HG03097 (cell line): ENCODE measurements around the gene ANKRD6.

Source experiments
- ATAC-seq: cut with Tn5 transposase; IDR thresholded peaks from one replicate; pipeline ENCODE4 v1.9.1; 2021; ENCODE audit not compliant: unreplicated experiment, low FRiP score

ANKRD6 gene

DNA sequence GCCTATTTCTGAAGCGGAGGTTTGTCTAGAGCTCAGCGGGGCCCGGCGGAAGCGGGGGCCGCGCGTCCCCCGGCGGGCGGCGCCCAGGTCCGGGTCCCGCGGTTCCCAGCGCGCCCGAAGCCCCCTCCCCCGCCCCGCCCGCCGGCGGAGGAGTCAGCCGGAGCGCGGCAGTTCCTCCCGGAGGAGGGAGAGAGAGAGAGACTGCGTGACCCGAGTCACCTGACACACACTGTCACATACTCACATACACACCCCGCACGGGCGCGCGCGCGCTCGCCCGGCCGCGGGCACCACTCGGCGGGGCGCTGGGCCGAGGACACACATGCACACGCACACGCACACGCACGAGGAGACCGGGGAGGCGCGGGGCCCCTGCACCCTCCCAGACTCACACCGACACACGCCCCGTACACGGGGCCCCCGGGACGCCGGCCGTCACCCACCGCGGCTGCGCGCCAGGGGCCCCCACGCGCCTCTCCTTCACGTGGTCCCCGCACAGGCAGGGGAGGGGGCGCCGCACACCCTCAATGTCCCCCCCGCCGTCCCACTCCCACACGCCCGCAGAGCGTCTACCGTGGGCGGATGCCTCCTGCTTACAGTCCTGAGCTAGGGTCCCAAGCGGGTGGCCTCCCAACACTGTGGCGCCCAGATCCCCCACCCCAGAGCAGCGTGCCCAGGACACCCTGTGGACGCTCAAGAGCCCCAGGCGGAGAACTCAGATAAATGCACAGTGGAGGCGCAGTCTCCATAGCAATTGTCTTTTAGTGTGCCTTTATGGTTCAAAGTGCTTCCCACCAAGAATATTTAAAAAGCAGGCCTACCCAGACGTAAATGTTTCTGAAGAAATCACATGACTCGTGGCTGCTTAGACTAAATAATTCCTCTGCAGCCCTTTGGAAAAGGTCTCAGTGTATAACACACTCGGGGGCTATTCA, 20.6 kb upstream of the ANKRD6 start, which contains the start of gene RRAGD:
Gene RRAGD (minus strand): TSS at position 203 of the 935 bp plus-strand sequence. CDS start 280 bp downstream, outside the sequence.
- ATAC-seq: peak; percentile 53

DNA sequence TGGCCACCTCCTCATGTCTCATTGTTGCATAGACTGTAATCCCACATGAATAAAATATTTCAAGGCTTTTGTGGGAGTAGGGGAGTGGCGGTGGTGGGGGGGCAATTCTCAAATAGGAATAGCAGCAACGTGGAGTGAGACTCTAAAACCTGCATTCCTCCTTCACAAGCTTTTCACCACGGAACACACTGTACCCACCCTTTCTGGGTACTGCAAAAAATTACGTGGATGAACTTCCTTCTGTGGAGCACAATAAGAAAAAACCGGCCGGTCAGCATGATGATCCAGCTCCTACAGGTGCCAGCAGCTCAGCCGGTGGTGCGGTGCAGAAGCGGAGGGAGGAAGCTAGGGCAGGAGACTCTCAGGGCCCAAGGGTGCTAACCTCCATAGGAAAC, 19.9 kb upstream of the ANKRD6 start:
- ATAC-seq: no peak

DNA sequence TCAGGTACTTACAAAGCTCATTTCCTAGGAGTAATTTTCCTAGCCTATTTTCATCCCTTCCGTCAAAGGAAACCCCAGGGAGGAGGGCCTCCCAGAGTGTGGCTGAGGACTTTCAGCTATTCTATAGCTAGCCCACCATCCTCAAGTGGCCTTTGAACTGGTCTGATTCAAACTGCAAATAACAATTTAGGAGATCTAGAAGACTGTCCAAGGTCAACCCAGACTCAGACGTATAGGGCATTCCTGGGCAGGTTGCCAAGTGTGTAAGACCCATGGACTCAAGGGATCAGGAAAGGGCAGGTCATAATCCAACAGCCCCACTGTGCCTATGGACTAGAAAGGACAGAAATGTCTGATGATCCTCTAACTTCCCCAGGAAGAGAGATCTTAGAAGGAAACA, 18.7 kb upstream of the ANKRD6 start:
- no peak for ATAC-seq

DNA sequence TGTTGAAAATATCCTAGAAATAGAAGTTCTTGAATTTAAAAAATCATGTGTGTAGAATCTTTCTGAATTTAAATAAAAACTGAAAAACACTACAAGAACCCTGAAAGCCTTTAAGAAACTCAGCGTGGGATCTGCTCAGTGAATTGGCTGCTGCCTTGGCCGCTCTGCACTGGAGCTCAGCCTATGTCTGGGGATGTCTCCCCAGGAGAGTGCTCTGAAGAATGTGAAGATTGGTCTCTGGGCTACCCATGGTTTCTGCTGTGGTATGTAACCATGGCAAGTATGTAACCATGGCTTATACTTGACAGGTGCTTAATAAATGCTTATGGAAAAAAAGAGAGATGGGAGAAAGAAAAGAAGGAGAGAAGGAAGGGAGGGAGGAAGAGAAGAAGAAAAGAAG, 17.8 kb upstream of the ANKRD6 start:
- no peak for ATAC-seq

DNA sequence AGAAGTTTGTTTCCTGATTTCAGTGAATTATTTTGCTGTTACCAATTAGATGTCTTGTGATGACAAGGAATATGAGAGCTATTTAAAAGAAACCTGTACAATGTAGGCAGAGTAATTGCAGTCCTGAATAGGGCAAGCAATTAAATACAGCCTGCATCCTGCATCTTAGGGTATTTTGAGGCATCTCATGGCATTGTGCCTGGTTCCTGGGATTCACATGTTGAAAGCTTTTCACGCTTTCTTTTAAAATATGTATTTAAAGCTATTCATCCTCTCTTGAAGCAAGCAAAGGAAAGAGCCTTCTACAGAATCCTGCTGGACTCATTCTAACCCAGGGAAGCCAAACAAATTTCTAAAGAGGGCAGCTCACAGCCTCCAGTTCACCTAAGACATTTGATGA, 16.2 kb upstream of the ANKRD6 start:
- no peak for ATAC-seq

DNA sequence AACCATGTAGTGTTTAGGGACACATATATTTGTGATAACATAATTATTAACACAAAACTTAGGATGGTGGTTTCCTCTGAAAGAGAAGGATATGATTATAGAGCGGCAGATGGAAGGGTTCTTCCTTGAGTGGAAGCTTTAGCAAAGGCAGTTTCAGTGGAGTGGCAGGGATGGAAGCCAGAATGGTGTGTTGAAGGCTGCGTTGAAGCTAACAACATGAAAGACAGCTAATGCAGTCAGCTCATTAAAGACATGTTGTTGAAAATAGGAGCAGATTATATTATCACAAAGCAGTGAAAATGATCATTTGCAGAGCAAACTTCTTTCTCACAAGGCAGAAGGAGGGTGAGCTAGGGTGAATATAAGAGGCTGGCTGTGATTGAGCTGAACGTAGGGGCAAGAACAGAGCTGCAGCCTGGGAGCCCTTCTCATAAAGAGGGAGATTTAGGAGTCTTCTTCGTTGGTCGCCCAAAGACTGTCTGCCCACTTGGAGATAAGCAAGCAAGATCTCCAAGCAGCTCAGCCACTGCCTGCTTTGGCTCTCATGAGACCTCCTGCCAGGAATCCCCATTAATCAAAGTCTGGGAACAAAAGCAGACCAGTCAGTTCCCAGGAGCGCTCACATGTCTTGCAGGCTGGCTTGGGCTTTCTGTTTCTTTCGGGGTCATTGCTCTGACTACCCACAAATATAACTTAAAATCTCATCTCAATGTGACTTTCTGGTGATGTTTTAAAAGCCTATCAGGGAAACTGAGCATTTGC, 2.6 kb upstream of the ANKRD6 start:
- no peak for ATAC-seq

DNA sequence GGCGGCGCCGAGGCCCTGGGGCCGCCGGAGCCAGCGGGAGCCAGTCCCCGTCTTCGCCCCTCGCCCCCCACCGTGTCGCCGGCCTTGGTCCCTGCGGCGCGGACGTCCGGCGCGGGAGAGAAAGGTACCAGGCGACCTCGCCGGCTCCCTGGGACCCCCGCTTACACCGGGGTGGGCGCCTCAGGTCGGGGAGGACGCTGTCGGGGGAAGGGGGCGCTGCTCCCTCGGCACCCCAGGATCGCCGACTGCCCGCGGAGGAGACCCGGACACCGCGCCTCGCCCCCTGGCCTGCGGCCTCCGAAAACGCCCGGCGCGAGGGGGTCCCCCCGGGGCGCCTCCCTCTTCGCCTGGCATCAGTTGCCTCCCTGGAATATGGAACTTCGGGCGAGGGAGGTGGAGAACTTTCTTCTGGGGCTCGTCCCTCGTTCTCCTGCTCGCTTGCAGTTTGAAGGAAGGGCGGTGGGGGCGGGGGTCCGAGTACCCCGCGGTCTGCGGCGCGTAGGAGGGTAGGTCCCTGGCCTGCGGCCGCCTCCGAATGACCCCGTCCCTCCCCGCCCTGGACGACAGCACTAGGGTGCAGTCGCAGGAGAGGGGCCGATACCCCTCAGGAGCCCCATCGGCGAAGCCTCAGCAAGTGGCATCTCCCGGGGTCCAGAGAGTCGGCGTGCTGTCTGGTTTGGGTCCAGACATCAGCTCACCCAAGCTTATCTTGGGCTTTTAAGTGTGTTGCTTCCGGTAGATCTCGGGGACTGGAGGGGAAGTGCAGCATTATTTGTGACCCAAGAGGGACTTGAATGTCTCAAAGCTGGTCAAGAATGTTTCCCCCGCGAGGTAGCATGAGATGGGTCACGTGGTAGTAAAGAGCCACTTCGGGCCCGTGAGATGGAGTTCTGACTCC, 549 bp downstream of the ANKRD6 start:
- ATAC-seq: peak; percentile 30

DNA sequence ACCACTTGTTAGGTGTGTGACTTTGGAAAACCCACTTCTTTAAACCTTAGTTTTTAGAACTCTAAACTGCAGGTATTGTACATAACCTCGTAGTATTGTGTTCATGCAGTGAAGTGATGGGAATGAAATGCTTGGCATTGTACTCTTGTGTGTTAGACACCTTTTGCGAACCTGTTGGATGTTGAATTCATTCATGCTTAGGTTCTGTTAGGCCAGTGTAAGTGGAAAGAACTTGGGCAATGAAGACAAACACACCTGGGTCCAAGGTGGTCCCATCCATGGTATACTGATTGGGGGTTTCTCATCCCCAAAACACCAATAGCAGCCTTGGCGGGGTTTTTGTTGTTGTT, 1.2 kb downstream of the ANKRD6 start:
- ATAC-seq: no peak

DNA sequence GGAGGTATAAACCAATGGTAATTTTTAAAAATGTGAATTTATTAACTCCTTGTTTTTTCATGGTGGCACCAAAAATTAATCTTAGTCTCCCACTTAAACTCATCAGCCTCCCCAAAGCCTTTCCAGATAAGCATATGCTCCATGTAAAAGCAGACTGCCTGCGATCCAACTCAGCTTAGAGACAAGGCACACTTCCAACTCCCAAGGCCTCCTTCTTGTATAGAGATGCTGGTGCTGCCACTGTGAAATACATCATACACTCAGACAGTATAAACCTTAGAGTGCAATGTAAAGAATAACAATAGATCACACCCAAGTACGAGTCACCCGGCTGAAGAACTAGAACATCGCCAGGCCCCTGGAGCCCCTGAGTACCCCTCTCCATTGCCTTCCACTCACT, 2.0 kb downstream of the ANKRD6 start:
- no peak for ATAC-seq

DNA sequence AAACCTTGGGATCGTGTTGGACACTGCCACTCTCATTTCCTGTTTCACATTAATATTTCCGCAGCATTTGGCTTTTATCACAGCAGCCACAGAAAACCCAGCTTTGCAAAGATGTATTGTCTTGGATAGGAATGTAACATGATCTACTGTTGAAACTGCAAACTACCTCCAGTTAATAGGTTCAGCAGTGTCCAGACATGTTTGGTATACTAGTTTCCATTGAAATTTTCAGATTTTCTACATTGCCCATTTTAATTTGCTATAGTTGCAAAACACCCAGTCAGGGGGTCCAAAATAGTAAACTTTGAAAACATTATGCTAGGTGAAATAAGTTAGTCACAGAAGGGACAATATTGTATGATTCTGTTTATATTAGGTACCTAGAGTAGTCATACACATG, 3.3 kb downstream of the ANKRD6 start:
- no peak for ATAC-seq

DNA sequence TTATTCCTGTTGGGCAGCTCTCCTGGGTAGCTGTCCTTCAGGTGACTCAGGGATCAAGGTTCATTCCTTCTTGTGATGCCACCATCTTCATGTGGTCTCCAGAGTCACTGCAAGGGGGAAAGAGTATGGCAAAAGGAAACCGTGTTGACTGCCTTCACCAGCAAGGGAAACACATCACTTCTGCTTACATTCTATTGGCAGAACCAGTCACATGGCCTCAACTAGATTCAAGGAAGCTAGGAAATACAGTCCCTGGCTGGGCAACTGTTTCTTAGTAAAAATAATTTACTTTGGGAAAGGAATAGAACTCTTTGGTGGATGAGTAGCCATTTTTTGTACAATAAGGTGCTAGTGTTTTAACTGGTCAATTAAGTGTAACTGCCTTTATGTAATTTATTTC, 5.3 kb downstream of the ANKRD6 start:
- no peak for ATAC-seq

DNA sequence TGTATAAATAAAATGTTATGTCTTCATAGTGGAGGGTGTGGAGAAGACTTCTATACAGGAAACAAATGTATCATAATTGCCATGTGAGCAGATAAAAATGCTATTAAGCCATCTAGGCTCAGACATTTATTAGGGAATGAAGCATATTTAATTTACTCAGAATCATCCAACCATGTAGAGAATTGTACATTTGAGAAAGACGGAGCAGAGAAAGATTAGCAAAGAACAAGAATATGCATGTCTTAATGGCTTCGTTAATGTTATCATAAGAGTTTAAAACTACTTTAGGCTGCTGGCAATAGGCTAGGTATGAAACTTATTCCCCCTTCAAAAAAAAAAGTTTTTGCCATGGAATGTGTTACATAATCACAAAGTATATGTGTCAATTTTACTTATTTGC, 6.1 kb downstream of the ANKRD6 start:
- ATAC-seq: no peak

DNA sequence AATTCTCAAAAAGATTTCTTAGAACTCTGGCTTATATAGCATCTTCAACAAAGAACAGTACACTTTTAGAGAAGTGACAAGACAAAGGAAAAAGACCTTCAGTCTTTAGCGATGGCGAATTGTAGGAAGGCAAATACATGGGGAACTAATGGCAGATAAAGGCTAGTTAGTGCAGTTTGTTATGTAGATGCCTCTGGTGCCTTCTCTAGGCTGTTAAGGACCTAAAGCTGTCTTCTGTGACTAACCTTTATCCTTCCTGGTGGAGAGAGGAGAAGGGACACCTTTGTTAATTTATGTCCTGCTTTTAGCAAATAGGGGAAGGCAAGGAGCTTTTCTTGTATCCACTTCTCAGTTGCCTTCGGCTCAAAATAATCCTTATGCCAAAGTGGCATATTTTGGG, 7.2 kb downstream of the ANKRD6 start:
- ATAC-seq: no peak

DNA sequence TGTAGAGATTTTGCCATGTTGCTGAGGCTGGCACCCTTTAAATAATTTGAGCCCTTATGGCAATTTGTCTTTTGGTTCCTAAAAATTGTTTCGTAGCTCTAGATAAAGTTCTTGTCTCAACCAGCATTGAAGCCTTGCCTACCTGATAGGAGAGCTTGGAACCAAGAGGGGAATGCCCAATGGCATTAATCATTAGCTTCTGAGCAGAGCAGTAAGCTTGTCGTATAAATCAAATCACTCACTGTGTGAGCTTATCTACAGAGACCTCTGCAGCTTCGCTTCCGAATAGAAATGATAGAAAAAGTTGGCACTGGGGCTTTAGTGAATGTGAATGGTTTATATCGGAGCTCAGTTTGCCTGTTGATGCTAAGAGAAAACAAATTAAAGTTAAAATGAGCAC, 10.7 kb downstream of the ANKRD6 start:
- ATAC-seq: no peak

DNA sequence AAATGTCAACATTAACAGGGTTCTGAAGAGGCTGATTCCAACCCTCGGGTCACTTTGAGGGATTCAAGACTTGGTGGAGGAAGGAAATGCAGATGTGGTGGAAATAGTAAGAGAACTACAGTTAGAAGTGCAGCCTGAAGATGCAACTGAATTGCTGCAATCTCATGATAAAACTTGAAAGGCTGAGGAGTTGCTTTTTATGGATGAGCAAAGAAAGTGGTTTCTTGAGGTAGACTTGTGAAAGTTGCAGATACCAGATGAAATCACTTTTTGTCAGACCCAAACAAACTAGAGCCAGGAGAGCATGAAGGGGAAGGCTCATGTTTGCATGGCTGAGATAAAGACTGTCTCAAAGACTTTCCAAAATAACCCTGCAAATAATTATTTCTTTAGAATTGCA, 16.2 kb downstream of the ANKRD6 start:
- no peak for ATAC-seq

DNA sequence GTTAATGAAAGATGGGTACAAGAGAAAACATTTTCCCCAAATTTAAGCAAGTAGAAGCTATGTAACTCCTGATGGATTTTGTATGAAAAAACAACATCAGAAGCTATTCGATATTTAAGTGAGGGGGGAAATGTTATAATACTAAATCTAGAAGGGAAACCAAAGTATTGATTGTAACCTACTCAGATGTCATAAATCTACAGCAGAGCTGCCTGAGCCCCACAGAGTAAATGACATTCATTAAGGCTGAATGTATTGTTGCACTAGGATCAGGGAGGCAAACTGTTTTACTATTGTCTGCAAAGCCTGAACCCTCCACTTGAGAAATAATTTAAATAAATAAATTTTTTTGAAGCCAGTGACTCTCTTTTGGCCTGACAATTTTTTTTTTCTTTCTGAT, 19.3 kb downstream of the ANKRD6 start:
- no peak for ATAC-seq

DNA sequence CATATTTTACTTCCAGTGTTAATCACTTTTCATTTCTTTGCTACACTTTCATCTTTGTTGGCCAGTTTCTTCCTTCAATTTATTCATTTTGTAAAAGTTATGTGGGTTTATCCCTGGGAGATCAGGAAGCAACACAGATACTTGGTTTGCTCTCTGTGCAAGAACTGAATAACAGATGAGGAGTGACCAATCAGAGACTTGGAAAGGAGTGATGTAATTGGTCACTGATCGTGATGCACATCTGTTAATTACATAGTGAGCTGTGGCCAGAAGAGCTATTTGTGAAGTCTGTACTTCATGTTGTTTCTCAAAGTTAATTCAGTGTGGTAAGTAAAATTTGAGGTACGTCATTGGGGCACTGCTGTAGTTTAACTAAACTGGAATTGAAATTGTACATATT, 21.3 kb downstream of the ANKRD6 start:
- ATAC-seq: no peak

DNA sequence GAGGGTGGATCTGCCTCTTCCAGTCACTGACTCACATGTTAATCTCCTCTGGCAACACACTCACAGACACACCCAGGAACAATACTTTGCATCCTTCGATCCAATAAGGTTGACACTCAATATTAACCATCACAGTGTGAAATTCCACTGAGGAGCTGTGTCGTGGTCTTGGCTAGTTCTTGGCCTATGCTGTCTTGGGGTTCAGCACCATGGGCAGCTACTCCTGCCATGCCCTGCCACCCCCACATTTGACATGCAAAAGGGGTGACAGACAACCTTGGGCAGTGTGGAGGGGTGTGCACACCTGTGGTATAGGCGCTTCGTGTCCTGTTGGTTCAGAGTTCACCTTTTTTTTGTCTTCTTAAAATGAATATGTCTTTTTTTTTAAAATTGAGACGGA, 25.8 kb downstream of the ANKRD6 start:
- ATAC-seq: no peak

DNA sequence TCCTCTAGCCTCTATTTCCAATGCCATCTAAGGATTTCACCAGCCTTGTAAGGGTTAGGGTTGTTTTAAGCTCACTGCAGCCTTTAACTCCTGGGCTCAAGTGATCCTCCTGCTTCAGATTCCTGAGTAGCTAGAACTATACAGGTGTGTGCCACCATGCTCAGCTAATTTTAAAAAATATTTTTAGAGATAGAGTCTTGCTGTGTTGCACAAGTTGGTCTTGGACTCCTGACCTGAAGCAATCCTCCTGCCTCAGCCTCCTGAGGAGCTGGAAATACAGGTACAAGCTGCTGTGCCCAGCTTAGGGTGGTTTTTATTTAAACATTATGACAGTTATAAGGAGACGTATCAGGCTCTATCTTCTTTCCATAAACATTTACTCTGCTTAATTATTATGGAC, 26.5 kb downstream of the ANKRD6 start:
- no peak for ATAC-seq

DNA sequence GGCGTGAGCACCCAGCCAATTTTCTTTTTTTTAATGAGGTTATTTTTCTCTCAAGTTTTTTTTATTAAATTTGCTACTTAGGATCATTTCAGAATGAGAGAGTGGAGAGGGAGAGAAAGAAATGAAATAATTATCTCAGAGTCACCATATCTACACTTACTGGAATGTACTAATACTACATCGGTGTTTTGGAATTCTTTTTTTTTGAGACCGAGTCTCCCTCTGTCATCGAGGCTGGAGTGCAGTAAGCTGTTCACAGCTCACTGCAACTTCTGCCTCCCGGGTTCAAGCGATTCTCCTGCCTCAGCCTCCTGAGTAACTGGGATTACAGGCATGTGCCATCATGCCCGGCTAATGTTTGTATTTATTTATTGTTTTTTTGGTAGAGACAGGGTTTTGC, 27.8 kb downstream of the ANKRD6 start:
- ATAC-seq: no peak

DNA sequence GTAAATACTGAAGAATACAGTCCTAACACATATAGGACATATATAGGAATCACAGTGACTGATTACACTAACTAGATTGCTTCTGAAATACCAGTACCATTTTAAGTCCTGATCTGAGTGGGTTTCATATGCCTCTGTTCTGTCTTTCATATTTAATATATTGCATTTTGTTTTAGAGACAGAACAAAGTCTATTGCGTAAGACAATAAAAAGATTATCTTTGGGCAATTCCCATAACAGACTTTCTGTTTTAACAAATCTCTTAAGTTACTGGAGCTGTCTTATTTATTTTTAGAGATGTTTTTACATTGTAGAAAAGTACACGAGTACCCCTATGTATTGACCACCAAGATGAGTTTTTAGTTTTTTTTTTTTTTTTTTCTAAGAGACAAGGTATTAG, 29.6 kb downstream of the ANKRD6 start:
- no peak for ATAC-seq
